ENCODE results near the gene SLC22A8. TPM values are rescaled to one million over a fixed set of nuclear protein-coding genes. Genes with fewer than 3 reads are reported as not detected.
A peak's percentile ranks its signal among the peaks of the same experiment; 100 is the strongest.

Gene SLC22A8
- total RNA-seq, 4 donors from 2014 or later = not detected

GRCh38 chr11:62981743-62982142, 33.9 kb downstream of the SLC22A8 start:
- DNase-seq = no peak
- TF ChIP-seq, protein P1, sequence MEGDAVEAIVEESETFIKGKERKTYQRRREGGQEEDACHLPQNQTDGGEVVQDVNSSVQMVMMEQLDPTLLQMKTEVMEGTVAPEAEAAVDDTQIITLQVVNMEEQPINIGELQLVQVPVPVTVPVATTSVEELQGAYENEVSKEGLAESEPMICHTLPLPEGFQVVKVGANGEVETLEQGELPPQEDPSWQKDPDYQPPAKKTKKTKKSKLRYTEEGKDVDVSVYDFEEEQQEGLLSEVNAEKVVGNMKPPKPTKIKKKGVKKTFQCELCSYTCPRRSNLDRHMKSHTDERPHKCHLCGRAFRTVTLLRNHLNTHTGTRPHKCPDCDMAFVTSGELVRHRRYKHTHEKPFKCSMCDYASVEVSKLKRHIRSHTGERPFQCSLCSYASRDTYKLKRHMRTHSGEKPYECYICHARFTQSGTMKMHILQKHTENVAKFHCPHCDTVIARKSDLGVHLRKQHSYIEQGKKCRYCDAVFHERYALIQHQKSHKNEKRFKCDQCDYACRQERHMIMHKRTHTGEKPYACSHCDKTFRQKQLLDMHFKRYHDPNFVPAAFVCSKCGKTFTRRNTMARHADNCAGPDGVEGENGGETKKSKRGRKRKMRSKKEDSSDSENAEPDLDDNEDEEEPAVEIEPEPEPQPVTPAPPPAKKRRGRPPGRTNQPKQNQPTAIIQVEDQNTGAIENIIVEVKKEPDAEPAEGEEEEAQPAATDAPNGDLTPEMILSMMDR (IDR thresholded peaks at IDR 0.05) = no peak
- no peak for TF ChIP-seq POLR2A (IDR thresholded peaks at IDR 0.05)
- intact Hi-C loops (cut with DNase I) = no loop called here
- Histone ChIP-seq H3K36me3 (no peaks in the 10 kb centered on the region), H3K27me3 (no peaks in the 10 kb centered on the region), H3K4me3 (no peak overlapping the region), H3K9me3 (no peaks in the 10 kb centered on the region), H3K4me1 (no peaks in the 10 kb centered on the region), H3K27ac (no peak overlapping the region)
- 69 to 76% methylated on average over 3 to 5 of the region's 7 CpGs for WGBS, 2 donors

- intact Hi-C loops (cut with DNase I) = no loop called here
- Histone ChIP-seq H3K4me3 (no peak overlapping the region), H3K9me3 (no peaks in the 10 kb centered on the region), H3K4me1 (peaks cover 0 to 3% (median under 1%) of the 10 kb centered on the region in 3 donors), H3K27me3 (no peaks in the 10 kb centered on the region), H3K27ac (no peak overlapping the region), H3K36me3 (no peaks in the 10 kb centered on the region)
- TF ChIP-seq, protein P1 (IDR thresholded peaks at IDR 0.05) = no peak
- no peak for TF ChIP-seq POLR2A (IDR thresholded peaks at IDR 0.05)
- 23 to 25% methylated on average over 1 of the region's 1 CpG for WGBS, 2 donors
- no peak for DNase-seq
Observed at GRCh38 chr11:62980133-62980760, 35.4 kb downstream of the SLC22A8 start.

GRCh38 chr11:62976109-62976508, 39.5 kb downstream of the SLC22A8 start:
- 40 to 71% methylated on average over 1 to 5 of the region's 5 CpGs for WGBS, 2 donors
- intact Hi-C loops (cut with DNase I) = no loop called here
- Histone ChIP-seq H3K4me1 (peaks cover 4 to 12% (median 5%) of the 10 kb centered on the region in 3 donors), H3K27ac (no peak overlapping the region), H3K4me3 (no peak overlapping the region), H3K9me3 (no peaks in the 10 kb centered on the region), H3K36me3 (no peaks in the 10 kb centered on the region), H3K27me3 (peaks cover 0 to 8% (median 0%) of the 10 kb centered on the region in 4 donors)
- DNase-seq = no peak
- TF ChIP-seq, protein P1 (IDR thresholded peaks at IDR 0.05) = no peak
- TF ChIP-seq POLR2A (IDR thresholded peaks at IDR 0.05) = no peak

- WGBS, 2 donors = 11 to 16% methylated on average over 6 to 9 of the region's 9 CpGs
- Histone ChIP-seq H3K27ac (no peak overlapping the region), H3K9me3 (no peaks in the 10 kb centered on the region), H3K4me3 (no peak overlapping the region), H3K27me3 (peaks cover 0 to 8% (median 0%) of the 10 kb centered on the region in 4 donors), H3K36me3 (no peaks in the 10 kb centered on the region), H3K4me1 (peaks cover 4 to 12% (median 5%) of the 10 kb centered on the region in 3 donors)
- intact Hi-C loops (cut with DNase I) = no loop called here
- DNase-seq = no peak
- TF ChIP-seq, protein P1 (IDR thresholded peaks at IDR 0.05) = peak in 5 of 6 experiments; percentile 25 to 57 (median 35)
- no peak for TF ChIP-seq POLR2A (IDR thresholded peaks at IDR 0.05)
Observed at GRCh38 chr11:62974848-62975522, 40.7 kb downstream of the SLC22A8 start.

DNA sequence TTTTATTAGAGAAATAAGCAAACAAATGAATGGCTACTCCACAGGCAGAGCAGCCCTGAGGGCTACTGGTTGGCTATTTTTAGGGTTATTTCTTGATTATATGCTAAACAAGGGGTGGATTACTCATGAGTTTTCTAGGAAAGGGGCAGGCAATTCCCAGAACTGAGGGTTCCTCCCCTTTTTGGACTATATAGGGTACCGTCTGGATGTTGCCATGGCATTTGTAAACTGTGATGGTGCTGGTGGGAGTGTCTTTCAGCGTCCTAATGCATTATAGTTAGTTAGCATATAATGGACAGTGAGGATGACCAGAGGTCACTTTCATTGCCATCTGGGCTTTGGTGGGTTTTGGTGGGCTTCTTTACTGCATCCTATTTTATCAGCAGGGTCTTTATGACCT, 50.1 kb downstream of the SLC22A8 start:
- intact Hi-C loops (cut with DNase I) = no loop called here
- DNase-seq = no peak

More for the DNA sequence above, 50.1 kb downstream of the SLC22A8 start:
- WGBS, 2 donors = 37 to 66% methylated on average over 2 of the region's 2 CpGs
- TF ChIP-seq POLR2A (IDR thresholded peaks at IDR 0.05) = no peak
- TF ChIP-seq, protein P1 (IDR thresholded peaks at IDR 0.05) = no peak
- peaks cover 0 to 12% (median 0%) of the 10 kb centered on the region in 4 donors for H3K27me3 ChIP-seq
- H3K4me1 ChIP-seq = no peaks in the 10 kb centered on the region
- H3K9me3 ChIP-seq = no peaks in the 10 kb centered on the region
- H3K27ac ChIP-seq = no peak overlapping the region
- no peak overlapping the region for H3K4me3 ChIP-seq
- no peaks in the 10 kb centered on the region for H3K36me3 ChIP-seq

Data from esophagus squamous epithelium (tissue), 5 donors.